GM18867 (cell line): ENCODE data around the gene MEGF11.
"Not testable (repeated sequence)": the region's sequence is repeated elsewhere in the genome, so short reads cannot be mapped to it uniquely, and the experiment has no call there.

ENCODE experiments used
- ATAC-seq: cut with Tn5 transposase; IDR thresholded peaks from one replicate; pipeline ENCODE4 v1.9.1; 2021; ENCODE audit warnings: mild to moderate bottlenecking, moderate library complexity; ENCODE audit not compliant: unreplicated experiment

MEGF11 gene

GRCh38 chr15:66016199-66016598 is 237.4 kb downstream of the MEGF11 start:
- no peak for ATAC-seq

- no peak for ATAC-seq
Measured at GRCh38 chr15:66014635-66015182, 238.8 kb downstream of the MEGF11 start.

- no peak for ATAC-seq
Measured at GRCh38 chr15:66014022-66014421, 239.5 kb downstream of the MEGF11 start.

GRCh38 chr15:66008940-66009562 is 244.5 kb downstream of the MEGF11 start:
- no peak for ATAC-seq

GRCh38 chr15:66007663-66008262 is 245.8 kb downstream of the MEGF11 start:
- ATAC-seq = no peak

- no peak for ATAC-seq
Measured at GRCh38 chr15:66006986-66007385, 246.6 kb downstream of the MEGF11 start.

GRCh38 chr15:66004618-66005262 is 248.8 kb downstream of the MEGF11 start:
- no peak for ATAC-seq

GRCh38 chr15:66003129-66003528 is 250.4 kb downstream of the MEGF11 start:
- ATAC-seq = not testable (repeated sequence)

GRCh38 chr15:66001717-66002426 is 251.7 kb downstream of the MEGF11 start:
- no peak for ATAC-seq

- no peak for ATAC-seq
Measured at GRCh38 chr15:66001042-66001441, 252.5 kb downstream of the MEGF11 start.

- no peak for ATAC-seq
Measured at GRCh38 chr15:65998486-65998885, 255.1 kb downstream of the MEGF11 start.

- ATAC-seq = no peak
Measured at GRCh38 chr15:65996901-65997300, 256.6 kb downstream of the MEGF11 start.

- no peak for ATAC-seq
Measured at GRCh38 chr15:65994832-65995231, 258.7 kb downstream of the MEGF11 start.

- no peak for ATAC-seq
Measured at GRCh38 chr15:65993762-65994161, 259.8 kb downstream of the MEGF11 start.

GRCh38 chr15:65993236-65993635 is 260.3 kb downstream of the MEGF11 start:
- ATAC-seq = no peak

- no peak for ATAC-seq
Measured at GRCh38 chr15:65991721-65992483, 261.6 kb downstream of the MEGF11 start.

GRCh38 chr15:65990298-65990981 is 263.1 kb downstream of the MEGF11 start:
- no peak for ATAC-seq

- ATAC-seq = no peak
Measured at GRCh38 chr15:65987100-65987499, 266.4 kb downstream of the MEGF11 start.

GRCh38 chr15:65986416-65986815 is 267.1 kb downstream of the MEGF11 start:
- ATAC-seq = no peak

GRCh38 chr15:65985387-65985786 is 268.2 kb downstream of the MEGF11 start:
- no peak for ATAC-seq
